Uterus (tissue), 4 donors: ENCODE results near the gene ACOT11. TPM values are rescaled to one million over a fixed set of nuclear protein-coding genes. Genes with fewer than 3 reads are reported as not detected.

Experiments
- DNase-seq, 2 donors: peaks; one replicate each; pipeline ENCODE4 v3.0.0-alpha.2; 2019 to 2020
- H3K27ac ChIP-seq, 2 donors: fragments of 200-600 bp; sonication (generic); 1 replicate in 1 of 2; 2 replicates in 1 of 2; pipeline ENCODE4 v1.5.1; 2016 to 2018
- H3K27me3 ChIP-seq, 2 donors: fragments of 200-600 bp; sonication (generic); one replicate each; pipeline ENCODE4 v1.5.1; 2018 to 2019; ENCODE audit warnings: control low read depth in 1 of 2
- H3K36me3 ChIP-seq, 2 donors: fragments of 200-600 bp; sonication (generic); one replicate each; pipeline ENCODE4 v1.5.1; 2019; ENCODE audit warnings: control low read depth in 1 of 2
- H3K4me1 ChIP-seq, 2 donors: fragments of 200-600 bp; sonication (generic); one replicate each; pipeline ENCODE4 v1.5.1; 2018 to 2019; ENCODE audit warnings: control low read depth in 1 of 2
- H3K4me3 ChIP-seq, 2 donors: fragments of 200-600 bp; sonication (generic); 1 replicate in 1 of 2; 2 replicates in 1 of 2; pipeline ENCODE4 v1.5.1; 2018 to 2019; ENCODE audit warnings: mild to moderate bottlenecking in 1 of 2
- H3K9me3 ChIP-seq, 2 donors: fragments of 200-600 bp; sonication (generic); one replicate each; pipeline ENCODE4 v1.5.1; 2019; ENCODE audit warnings: control low read depth in 1 of 2
- POLR2A ChIP-seq, 2 donors: fragments of 450-650 bp; IDR thresholded peaks; one replicate each; pipeline ENCODE4 v1.6.1; 2016; ENCODE audit warnings: antibody characterized with exemption in 2 of 2, mild to moderate bottlenecking in 1 of 2, moderate library complexity in 1 of 2
- intact Hi-C: fragments of 100-400 bp; cut with DNase I; formaldehyde crosslinking; loops from one replicate; pipeline ENCODE4 v1.15.1; 2023; ENCODE audit warnings: low total_unique reads
- total RNA-seq, 4 donors: library from RNA; depleted of rRNA in 3 of 4; stranded (reverse); fragments of >200 nt in 3 of 4; gene quantifications; one replicate each; pipeline versions ENCODE4 v1.1.0 to v1.2.4, GENCODE V29; 2014 to 2023
- TF ChIP-seq, protein P1 (sequence below), 4 experiments: fragments of 200-600 bp in 2 of 4; fragments of 450-650 bp in 2 of 4; sonication (generic) in 2 of 4; IDR thresholded peaks; one replicate each; pipeline ENCODE4 v1.5.1; 2016 to 2019; ENCODE audit warnings: antibody characterized with exemption in 4 of 4, mild to moderate bottlenecking in 2 of 4, moderate library complexity in 1 of 4
- donor health status: DM: yes; HTN: yes; CAD: no.

ACOT11 gene
- total RNA-seq, 4 donors from 2014 or later: 2.4 to 17.1 (median 10.1) TPM

DNA sequence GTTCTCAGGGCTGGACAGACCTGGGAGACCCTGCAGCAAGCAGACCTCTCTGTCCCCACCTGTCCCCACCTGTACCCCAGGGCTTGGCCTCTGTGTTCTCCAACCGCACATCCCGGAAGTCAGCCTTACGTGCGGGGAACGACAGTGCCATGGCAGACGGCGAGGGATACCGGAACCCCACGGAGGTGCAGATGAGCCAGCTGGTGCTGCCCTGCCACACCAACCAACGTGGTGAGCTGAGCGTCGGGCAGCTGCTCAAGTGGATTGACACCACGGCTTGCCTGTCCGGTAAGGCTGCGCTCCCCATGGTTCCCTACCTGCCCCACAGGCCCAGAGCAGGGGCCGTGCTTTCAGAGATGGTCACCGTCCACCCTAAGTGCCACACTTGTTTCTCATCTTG, 36.5 kb downstream of the ACOT11 start:
- Histone ChIP-seq H3K27ac (no peak overlapping the region), H3K9me3 (no peaks in the 10 kb centered on the region), H3K27me3 (no peaks in the 10 kb centered on the region), H3K36me3 (no peaks in the 10 kb centered on the region), H3K4me1 (no peaks in the 10 kb centered on the region), H3K4me3 (no peak overlapping the region)
- intact Hi-C loops: no loop called here
- DNase-seq: no peak
- no peak for TF ChIP-seq POLR2A (IDR thresholded peaks at IDR 0.05)
- TF ChIP-seq, protein P1, sequence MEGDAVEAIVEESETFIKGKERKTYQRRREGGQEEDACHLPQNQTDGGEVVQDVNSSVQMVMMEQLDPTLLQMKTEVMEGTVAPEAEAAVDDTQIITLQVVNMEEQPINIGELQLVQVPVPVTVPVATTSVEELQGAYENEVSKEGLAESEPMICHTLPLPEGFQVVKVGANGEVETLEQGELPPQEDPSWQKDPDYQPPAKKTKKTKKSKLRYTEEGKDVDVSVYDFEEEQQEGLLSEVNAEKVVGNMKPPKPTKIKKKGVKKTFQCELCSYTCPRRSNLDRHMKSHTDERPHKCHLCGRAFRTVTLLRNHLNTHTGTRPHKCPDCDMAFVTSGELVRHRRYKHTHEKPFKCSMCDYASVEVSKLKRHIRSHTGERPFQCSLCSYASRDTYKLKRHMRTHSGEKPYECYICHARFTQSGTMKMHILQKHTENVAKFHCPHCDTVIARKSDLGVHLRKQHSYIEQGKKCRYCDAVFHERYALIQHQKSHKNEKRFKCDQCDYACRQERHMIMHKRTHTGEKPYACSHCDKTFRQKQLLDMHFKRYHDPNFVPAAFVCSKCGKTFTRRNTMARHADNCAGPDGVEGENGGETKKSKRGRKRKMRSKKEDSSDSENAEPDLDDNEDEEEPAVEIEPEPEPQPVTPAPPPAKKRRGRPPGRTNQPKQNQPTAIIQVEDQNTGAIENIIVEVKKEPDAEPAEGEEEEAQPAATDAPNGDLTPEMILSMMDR (IDR thresholded peaks at IDR 0.05): no peak

DNA sequence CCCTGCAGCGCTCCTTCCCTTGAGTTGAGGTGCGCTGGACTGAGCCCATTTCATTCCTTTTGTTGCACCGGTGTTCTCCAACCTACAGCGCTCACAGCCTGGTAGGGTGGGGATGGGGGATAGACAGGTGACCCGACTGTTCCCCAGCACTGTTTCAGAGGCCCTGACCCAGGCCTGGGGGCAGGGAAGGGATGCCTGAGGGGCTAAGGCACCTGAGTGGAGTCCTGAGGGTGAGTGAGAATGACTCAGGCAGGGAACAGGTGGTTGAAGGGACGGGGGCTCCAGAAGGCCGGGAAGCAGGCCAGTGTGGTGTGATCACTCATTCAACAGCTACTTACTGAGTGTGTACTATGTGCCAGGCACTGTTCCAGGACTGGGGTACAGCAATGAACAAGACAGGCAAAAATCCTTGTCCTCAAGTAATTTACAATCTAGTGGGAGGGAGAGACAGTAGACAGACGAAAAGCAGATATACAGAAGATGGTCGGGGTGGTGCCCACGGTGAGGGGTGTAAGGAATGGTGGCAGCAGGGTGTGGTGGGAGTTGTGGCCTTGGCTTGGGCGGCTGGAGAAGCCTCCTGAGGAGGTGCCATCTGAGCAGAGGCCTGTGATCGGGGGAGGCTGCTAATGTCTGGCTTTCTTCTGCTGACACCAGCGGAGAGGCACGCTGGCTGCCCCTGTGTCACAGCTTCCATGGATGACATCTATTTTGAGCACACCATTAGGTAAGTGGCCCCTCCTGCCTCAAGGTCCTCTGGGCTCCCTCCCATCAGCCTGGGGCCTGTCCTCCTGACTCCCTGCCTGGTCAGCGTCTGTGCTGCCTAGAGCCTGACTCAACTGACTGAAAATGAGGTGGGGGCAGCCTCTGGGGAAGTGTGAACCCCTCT, 37.4 kb downstream of the ACOT11 start:
- Histone ChIP-seq H3K4me1 (no peaks in the 10 kb centered on the region), H3K9me3 (no peaks in the 10 kb centered on the region), H3K36me3 (no peaks in the 10 kb centered on the region), H3K4me3 (no peak overlapping the region), H3K27ac (no peak overlapping the region), H3K27me3 (no peaks in the 10 kb centered on the region)
- no peak for DNase-seq
- TF ChIP-seq, protein P1 (IDR thresholded peaks at IDR 0.05): no peak
- no peak for TF ChIP-seq POLR2A (IDR thresholded peaks at IDR 0.05)
- intact Hi-C loops: no loop called here

DNA sequence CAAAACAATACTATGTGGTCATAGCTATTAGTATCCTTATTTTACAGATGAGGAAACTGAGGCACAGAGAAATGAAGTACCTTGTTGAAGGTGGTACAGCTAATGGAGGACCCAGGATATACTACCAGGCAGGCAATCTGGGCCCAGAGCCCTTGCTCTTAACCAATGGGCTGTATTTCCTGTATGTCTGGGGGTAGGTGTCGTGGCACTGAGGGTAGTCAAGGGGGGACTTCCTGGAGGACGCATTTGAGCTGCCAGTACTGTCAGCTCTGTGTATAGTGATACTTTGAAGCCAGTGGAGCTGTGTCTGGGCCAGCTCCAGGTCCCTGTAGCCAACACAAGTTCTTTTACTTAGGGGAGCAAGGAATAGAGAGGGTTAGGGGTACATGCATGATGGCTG, 40.3 kb downstream of the ACOT11 start:
- H3K36me3 ChIP-seq: no peaks in the 10 kb centered on the region
- H3K4me1 ChIP-seq: no peaks in the 10 kb centered on the region

DNA sequence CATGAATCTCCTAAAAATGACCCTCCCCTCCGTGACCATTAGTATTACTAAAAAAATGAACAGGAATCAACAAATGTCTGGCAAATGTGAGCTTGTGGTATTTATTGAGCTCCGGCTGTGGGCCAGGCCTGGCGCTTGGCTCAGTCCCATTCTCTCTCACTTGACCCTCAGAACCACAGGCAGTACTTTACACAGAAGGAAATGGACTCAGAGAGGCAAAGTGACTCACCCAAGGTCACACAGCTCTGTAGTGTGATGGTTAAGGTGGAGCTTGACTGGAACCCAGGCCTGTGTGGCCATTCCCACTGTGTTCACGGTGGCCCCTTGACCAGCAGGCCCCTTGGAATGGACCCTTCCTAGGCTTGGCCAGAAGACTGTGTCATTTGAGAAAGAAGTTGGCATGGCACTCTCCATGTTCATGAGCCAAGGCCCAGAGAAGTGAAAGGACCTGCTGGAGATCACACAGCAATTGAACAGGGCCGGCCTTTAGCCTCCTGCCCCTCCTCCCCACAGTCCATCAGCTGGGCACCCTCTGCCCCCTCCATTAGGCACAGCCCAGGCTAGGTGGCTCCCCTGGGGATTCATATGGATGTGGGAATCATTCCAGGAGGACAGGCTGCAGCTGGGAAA, 43.2 kb downstream of the ACOT11 start:
- H3K4me3 ChIP-seq: no peak overlapping the region
- no peaks in the 10 kb centered on the region for H3K9me3 ChIP-seq
- no peaks in the 10 kb centered on the region for H3K4me1 ChIP-seq
- H3K36me3 ChIP-seq: no peaks in the 10 kb centered on the region
- H3K27me3 ChIP-seq: no peaks in the 10 kb centered on the region
- no peak for DNase-seq
- no peak overlapping the region for H3K27ac ChIP-seq
- TF ChIP-seq, protein P1 (IDR thresholded peaks at IDR 0.05): no peak
- TF ChIP-seq POLR2A (IDR thresholded peaks at IDR 0.05): no peak
- intact Hi-C loops: no loop called here

More for the DNA sequence above, 40.3 kb downstream of the ACOT11 start:
- Histone ChIP-seq H3K27me3 (no peaks in the 10 kb centered on the region), H3K27ac (no peak overlapping the region), H3K9me3 (no peaks in the 10 kb centered on the region), H3K4me3 (no peak overlapping the region)
- intact Hi-C loops: no loop called here
- TF ChIP-seq, protein P1 (IDR thresholded peaks at IDR 0.05): no peak
- no peak for TF ChIP-seq POLR2A (IDR thresholded peaks at IDR 0.05)
- no peak for DNase-seq

DNA sequence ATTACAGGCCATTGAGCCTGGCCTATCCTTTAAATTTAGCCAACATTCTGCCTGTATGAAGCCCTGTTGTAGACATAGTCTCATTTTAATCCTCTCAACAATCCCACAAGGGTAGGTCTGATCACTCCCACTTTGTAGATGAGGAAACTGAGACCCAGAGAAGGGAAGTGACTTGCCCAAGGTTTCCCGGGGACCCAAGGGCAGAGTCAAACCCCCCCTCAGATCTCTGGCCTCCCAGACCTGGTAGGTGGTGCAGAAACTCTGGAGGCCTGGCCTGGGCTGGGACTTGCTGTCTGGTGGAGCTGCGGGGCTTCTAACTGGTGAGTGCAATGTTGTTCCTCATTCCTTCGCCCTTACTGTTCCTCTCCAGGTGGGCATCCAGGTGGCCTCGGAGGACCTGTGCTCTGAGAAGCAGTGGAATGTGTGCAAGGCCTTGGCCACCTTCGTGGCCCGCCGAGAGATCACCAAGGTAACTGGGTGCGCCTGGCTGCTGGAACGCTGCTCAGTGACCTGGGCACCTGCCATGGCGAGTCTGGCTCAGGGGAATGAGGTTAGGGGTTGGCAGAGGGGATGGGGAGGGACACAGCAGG, 45.6 kb downstream of the ACOT11 start:
- H3K4me1 ChIP-seq: no peaks in the 10 kb centered on the region
- TF ChIP-seq, protein P1 (IDR thresholded peaks at IDR 0.05): no peak
- TF ChIP-seq POLR2A (IDR thresholded peaks at IDR 0.05): no peak
- no peak for DNase-seq
- no peak overlapping the region for H3K27ac ChIP-seq
- no peaks in the 10 kb centered on the region for H3K9me3 ChIP-seq
- intact Hi-C loops: no loop called here
- no peaks in the 10 kb centered on the region for H3K27me3 ChIP-seq
- H3K36me3 ChIP-seq: no peaks in the 10 kb centered on the region
- no peak overlapping the region for H3K4me3 ChIP-seq
